GM12865 (cell line): ENCODE results near the gene CHD6.

Source experiments
- DNase-seq: peaks from one replicate; pipeline ENCODE4 v3.0.0; 2010; ENCODE audit warnings: low read depth
- H3K4me3 ChIP-seq: 2 replicates; pipeline ENCODE4 v1.5.1; 2011; ENCODE audit warnings: mild to moderate bottlenecking, low read depth, low read length, control low read depth
- TF ChIP-seq, protein P1 (sequence below): IDR thresholded peaks from 2 replicates; pipeline ENCODE4 v1.5.1; 2011; ENCODE audit warnings: low read length, control low read depth, low read depth, inconsistent platforms; ENCODE audit not compliant: insufficient read depth; ENCODE audit errors: missing control alignments

Gene CHD6

DNA sequence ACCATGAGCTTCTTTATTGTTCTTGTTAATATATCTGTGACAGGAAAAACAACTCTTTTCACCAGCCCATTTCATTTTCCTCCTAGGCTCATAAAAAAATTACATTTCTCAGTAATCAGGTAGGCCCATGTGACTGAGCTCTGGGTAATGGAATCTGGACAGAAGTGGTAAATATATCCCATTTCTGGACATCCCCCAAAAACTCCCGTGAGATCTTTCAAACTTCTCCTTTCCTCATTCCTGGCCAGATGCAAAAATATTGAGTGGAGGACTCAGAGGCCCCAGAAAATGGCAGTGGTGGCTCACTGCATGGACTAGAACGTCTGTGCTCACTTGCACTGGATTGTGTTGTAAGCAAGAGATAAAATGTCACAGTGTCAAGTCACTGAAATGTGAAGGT is 3.8 kb upstream of the CHD6 start:
- no peak overlapping the region for H3K4me3 ChIP-seq
- TF ChIP-seq, protein P1, sequence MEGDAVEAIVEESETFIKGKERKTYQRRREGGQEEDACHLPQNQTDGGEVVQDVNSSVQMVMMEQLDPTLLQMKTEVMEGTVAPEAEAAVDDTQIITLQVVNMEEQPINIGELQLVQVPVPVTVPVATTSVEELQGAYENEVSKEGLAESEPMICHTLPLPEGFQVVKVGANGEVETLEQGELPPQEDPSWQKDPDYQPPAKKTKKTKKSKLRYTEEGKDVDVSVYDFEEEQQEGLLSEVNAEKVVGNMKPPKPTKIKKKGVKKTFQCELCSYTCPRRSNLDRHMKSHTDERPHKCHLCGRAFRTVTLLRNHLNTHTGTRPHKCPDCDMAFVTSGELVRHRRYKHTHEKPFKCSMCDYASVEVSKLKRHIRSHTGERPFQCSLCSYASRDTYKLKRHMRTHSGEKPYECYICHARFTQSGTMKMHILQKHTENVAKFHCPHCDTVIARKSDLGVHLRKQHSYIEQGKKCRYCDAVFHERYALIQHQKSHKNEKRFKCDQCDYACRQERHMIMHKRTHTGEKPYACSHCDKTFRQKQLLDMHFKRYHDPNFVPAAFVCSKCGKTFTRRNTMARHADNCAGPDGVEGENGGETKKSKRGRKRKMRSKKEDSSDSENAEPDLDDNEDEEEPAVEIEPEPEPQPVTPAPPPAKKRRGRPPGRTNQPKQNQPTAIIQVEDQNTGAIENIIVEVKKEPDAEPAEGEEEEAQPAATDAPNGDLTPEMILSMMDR, result no peak
- DNase-seq, result no peak

- TF ChIP-seq, protein P1, result no peak
- DNase-seq, result no peak
- no peak overlapping the region for H3K4me3 ChIP-seq
These were observed 3.2 kb upstream of the CHD6 start for GRCh38 chr20:41621421-41621820.

DNA sequence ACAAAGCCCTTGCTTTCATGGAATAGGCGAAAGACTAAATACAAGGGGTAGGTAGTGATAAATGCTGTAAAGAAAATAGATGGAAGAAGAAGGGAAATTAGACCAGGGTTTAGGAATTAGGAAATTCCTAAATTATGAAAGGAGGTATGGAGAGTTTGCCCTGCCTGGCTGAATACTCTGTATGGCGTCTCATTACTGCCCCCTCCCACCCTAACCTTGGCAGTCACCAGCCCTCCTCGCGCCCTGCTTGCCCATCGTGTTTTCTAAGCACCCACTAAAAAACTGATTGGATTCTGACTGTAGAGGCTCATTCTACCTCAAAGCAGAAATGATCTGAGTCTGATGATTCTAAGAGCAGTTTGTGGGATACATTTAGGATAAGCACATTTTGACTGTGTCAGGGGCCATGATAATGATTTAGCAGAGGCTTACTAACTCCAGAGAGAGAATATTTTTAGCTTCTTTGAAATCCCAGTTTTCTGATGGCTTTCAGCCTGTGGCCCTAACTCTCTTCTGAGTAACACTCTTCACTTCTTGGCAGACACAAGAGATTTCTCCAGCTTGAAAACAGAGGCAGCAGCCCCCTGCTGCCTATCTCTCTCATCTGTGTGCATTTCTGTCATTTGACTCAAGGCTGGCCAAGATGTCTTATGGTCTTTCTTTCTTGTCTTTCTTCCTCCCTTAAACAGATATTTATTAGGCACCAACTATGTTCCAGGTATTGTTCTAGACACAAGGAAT is 1.4 kb upstream of the CHD6 start:
- TF ChIP-seq, protein P1, result no peak
- no peak overlapping the region for H3K4me3 ChIP-seq
- no peak for DNase-seq

GRCh38 chr20:41618807-41619311 is 682 bp upstream of the CHD6 start:
- TF ChIP-seq, protein P1, result no peak
- H3K4me3 ChIP-seq, result peak overlapping the region; percentile 50
- no peak for DNase-seq

GRCh38 chr20:41617059-41617901 is 897 bp downstream of the CHD6 start:
- H3K4me3 ChIP-seq, result peak overlapping the region; percentile 74
- DNase-seq, result peak; percentile 54
- TF ChIP-seq, protein P1, result no peak

- TF ChIP-seq, protein P1, result no peak
- no peak overlapping the region for H3K4me3 ChIP-seq
- no peak for DNase-seq
These were observed 1.9 kb downstream of the CHD6 start for GRCh38 chr20:41616228-41616627.
